H9 (cell line): ENCODE measurements around the gene ZFP64. TPM values are rescaled to one million over a fixed set of nuclear protein-coding genes. Genes with fewer than 3 reads are reported as not detected.

ENCODE experiments used
- DNase-seq: peaks from one replicate; pipeline ENCODE4 v3.0.0-alpha.2; 2017
- H2AFZ ChIP-seq: one replicate; pipeline ENCODE4 v1.6.1; 2013; ENCODE audit warnings: mild to moderate bottlenecking, low read length, control low read depth, moderate library complexity
- H2AK5ac ChIP-seq: 2 replicates; pipeline ENCODE4 v1.6.1; 2013; ENCODE audit warnings: low read length, control low read depth, mixed read lengths; ENCODE audit not compliant: insufficient read length
- H2BK120ac ChIP-seq: one replicate; pipeline ENCODE4 v1.6.1; 2013; ENCODE audit warnings: low read depth, mild to moderate bottlenecking, low read length, control low read depth, inconsistent platforms; ENCODE audit not compliant: poor library complexity, severe bottlenecking
- H2BK12ac ChIP-seq: 2 replicates; pipeline ENCODE4 v1.6.1; 2013; ENCODE audit warnings: low read length, control low read depth, mixed read lengths, low read depth; ENCODE audit not compliant: insufficient read length
- H2BK15ac ChIP-seq: 2 replicates; pipeline ENCODE4 v1.6.1; 2013; ENCODE audit warnings: low read depth, low read length, control low read depth
- H2BK20ac ChIP-seq: one replicate; pipeline ENCODE4 v1.6.1; 2013; ENCODE audit warnings: low read depth, mild to moderate bottlenecking, low read length, control low read depth, inconsistent platforms; ENCODE audit not compliant: poor library complexity, severe bottlenecking
- H2BK5ac ChIP-seq: 2 replicates; pipeline ENCODE4 v1.6.1; 2013; ENCODE audit warnings: low read length, control low read depth, mixed read lengths; ENCODE audit not compliant: insufficient read length
- H3K14ac ChIP-seq: 2 replicates; pipeline ENCODE4 v1.6.1; 2013; ENCODE audit warnings: low read length, control low read depth; ENCODE audit not compliant: insufficient read depth
- H3K18ac ChIP-seq: 2 replicates; pipeline ENCODE4 v1.6.1; 2013; ENCODE audit warnings: low read depth, mild to moderate bottlenecking, mixed read lengths, low read length, control low read depth; ENCODE audit not compliant: insufficient read length
- H3K23ac ChIP-seq: 2 replicates; pipeline ENCODE4 v1.6.1; 2013; ENCODE audit warnings: low read length, control low read depth, mixed read lengths, low read depth; ENCODE audit not compliant: insufficient read length
- H3K23me2 ChIP-seq: 2 replicates; pipeline ENCODE4 v1.6.1; 2013; ENCODE audit warnings: low read depth, mild to moderate bottlenecking, mixed read lengths, low read length, control low read depth; ENCODE audit not compliant: insufficient read length, poor library complexity, severe bottlenecking
- H3K27ac ChIP-seq: 2 replicates; pipeline ENCODE4 v1.5.1; 2013; ENCODE audit warnings: low read length, control low read depth, mixed read lengths, low read depth; ENCODE audit not compliant: insufficient read length
- H3K27me3 ChIP-seq: 2 replicates; pipeline ENCODE4 v1.6.1; 2013; ENCODE audit warnings: low read length, control low read depth, inconsistent platforms; ENCODE audit not compliant: insufficient read depth
- H3K4ac ChIP-seq: 2 replicates; pipeline ENCODE4 v1.6.1; 2013; ENCODE audit warnings: low read depth, mild to moderate bottlenecking, control low read depth, inconsistent platforms, low read length, moderate library complexity
- H3K4me1 ChIP-seq: 2 replicates; pipeline ENCODE4 v1.6.1; 2013; ENCODE audit warnings: low read length, control low read depth, inconsistent platforms; ENCODE audit not compliant: insufficient read depth
- H3K4me2 ChIP-seq: 2 replicates; pipeline ENCODE4 v1.6.1; 2013; ENCODE audit warnings: low read length, control low read depth, mixed read lengths; ENCODE audit not compliant: insufficient read length, insufficient read depth
- H3K56ac ChIP-seq: 2 replicates; pipeline ENCODE4 v1.6.1; 2013; ENCODE audit warnings: low read depth, mild to moderate bottlenecking, mixed read lengths, low read length, control low read depth; ENCODE audit not compliant: insufficient read length
- H3K79me1 ChIP-seq: 2 replicates; pipeline ENCODE4 v1.6.1; 2013; ENCODE audit warnings: low read depth, mild to moderate bottlenecking, moderate library complexity, low read length, control low read depth, inconsistent platforms; ENCODE audit not compliant: insufficient read depth, poor library complexity, severe bottlenecking
- H3K79me2 ChIP-seq: 2 replicates; pipeline ENCODE4 v1.6.1; 2013; ENCODE audit warnings: low read length, control low read depth, inconsistent platforms; ENCODE audit not compliant: insufficient read depth
- H3K9ac ChIP-seq: 2 replicates; pipeline ENCODE4 v1.6.1; 2013; ENCODE audit warnings: low read length, control low read depth, mixed read lengths; ENCODE audit not compliant: insufficient read length; ENCODE audit errors: extremely low read depth
- H3K9me3 ChIP-seq: one replicate; pipeline ENCODE4 v1.6.1; 2013; ENCODE audit warnings: low read depth, low read length, inconsistent platforms; ENCODE audit not compliant: control insufficient read depth
- H3T11ph ChIP-seq: one replicate; pipeline ENCODE4 v1.6.1; 2013; ENCODE audit warnings: mild to moderate bottlenecking, low read length, control low read depth, inconsistent platforms
- H4K20me1 ChIP-seq: one replicate; pipeline ENCODE4 v1.6.1; 2013; ENCODE audit not compliant: control insufficient read depth, insufficient read length, insufficient read depth
- H4K5ac ChIP-seq: 2 replicates; pipeline ENCODE4 v1.6.1; 2013; ENCODE audit warnings: low read depth, mild to moderate bottlenecking, mixed read lengths, low read length, control low read depth; ENCODE audit not compliant: insufficient read length
- H4K8ac ChIP-seq: replicated peaks from 2 replicates; pipeline ENCODE4 v1.6.1; 2013; ENCODE audit warnings: low read length, control low read depth, mixed read lengths, low read depth; ENCODE audit not compliant: insufficient read length
- H4K91ac ChIP-seq: 2 replicates; pipeline ENCODE4 v1.6.1; 2013; ENCODE audit warnings: low read depth, mild to moderate bottlenecking, moderate library complexity, mixed read lengths, low read length, control low read depth; ENCODE audit not compliant: insufficient read length
- H3K27ac Mint-ChIP-seq, 3 experiments: 2 replicates in 2 of 3; 3 replicates in 1 of 3; pipeline ENCODE4 v1.8.0; 2020 to 2021; ENCODE audit warnings: mixed read lengths in 3 of 3, mild to moderate bottlenecking in 1 of 3, moderate library complexity in 1 of 3
- H3K27me3 Mint-ChIP-seq: 2 replicates; pipeline ENCODE4 v1.8.0; 2021; ENCODE audit warnings: low read depth, mild to moderate bottlenecking, moderate library complexity, mixed read lengths
- H3K36me3 Mint-ChIP-seq, 3 experiments: 2 replicates in 2 of 3; 3 replicates in 1 of 3; pipeline ENCODE4 v1.8.0; 2020 to 2021; ENCODE audit warnings: low read depth in 3 of 3, mixed read lengths in 3 of 3; ENCODE audit not compliant: insufficient read depth in 1 of 3
- H3K4me1 Mint-ChIP-seq, 2 experiments: 2 replicates each; pipeline ENCODE4 v1.8.0; 2020; ENCODE audit warnings: mixed read lengths in 2 of 2
- H3K4me3 Mint-ChIP-seq, 2 experiments: 2 replicates in 1 of 2; 3 replicates in 1 of 2; pipeline ENCODE4 v1.8.0; 2020 to 2021; ENCODE audit warnings: mild to moderate bottlenecking in 2 of 2, mixed read lengths in 2 of 2, moderate library complexity in 1 of 2
- H3K9me3 Mint-ChIP-seq, 2 experiments: 2 replicates in 1 of 2; 3 replicates in 1 of 2; pipeline ENCODE4 v1.8.0; 2020; ENCODE audit warnings: mild to moderate bottlenecking in 2 of 2, mixed read lengths in 2 of 2, moderate library complexity in 1 of 2
- CTCF ChIP-seq: fragments of 200-600 bp; sonication (generic); conservative IDR thresholded peaks from 3 replicates; pipeline ENCODE4 v1.8.0; 2021; ENCODE audit warnings: antibody characterized with exemption, mild to moderate bottlenecking
- WGBS: extraction: QIAGEN DNeasy Blood & Tissue Kit; methylation state at CpG from one replicate; pipeline ENCODE4 v1.1.7; 2013; ENCODE audit warnings: missing lambda C conversion rate, low lambda C conversion rate, mixed read lengths; ENCODE audit not compliant: insufficient read length; ENCODE audit errors: extremely low coverage; 5-methylcytosine and 5-hydroxymethylcytosine counted together
- total RNA-seq: library from RNA; stranded (reverse); gene quantifications from 2 replicates; pipeline ENCODE4 v1.2.1, GENCODE V29; 2021

ZFP64 gene
- total RNA-seq, 1 experiment from 2014 or later = 29.2 TPM

DNA sequence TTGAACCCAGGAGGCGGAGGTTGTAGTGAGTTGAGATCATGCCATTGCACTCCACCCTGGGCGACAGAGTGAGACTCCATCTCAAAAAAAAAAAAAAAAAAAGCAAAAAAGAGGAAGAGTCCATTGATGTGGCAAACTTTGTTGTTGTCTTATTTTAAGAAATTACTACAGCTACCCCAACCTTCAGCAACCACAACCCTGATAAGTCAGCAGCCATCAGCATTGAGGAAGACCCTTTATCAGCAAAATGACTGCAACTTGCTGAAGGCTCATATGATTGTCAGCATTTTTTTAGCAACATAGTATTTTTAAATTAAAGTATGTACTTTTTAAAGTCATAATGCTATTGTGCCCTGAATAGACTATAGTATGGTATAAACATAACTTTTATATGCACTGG is 48.8 kb downstream of the ZFP64 start:
- H3K56ac ChIP-seq = no peak overlapping the region
- H3K4ac ChIP-seq = no peak overlapping the region
- H3K4me3 Mint-ChIP-seq = no peak overlapping the region
- no peak for DNase-seq
- no peaks in the 10 kb centered on the region for H3K4me1 ChIP-seq
- H4K8ac ChIP-seq = no peak overlapping the region
- WGBS = no CpG with 5 or more reads among the region's 2 CpGs
- no peak overlapping the region for H3T11ph ChIP-seq
- H3K27me3 ChIP-seq = no peaks in the 10 kb centered on the region
- H3K14ac ChIP-seq = no peak overlapping the region
- H3K23me2 ChIP-seq = no peaks in the 10 kb centered on the region
- no peaks in the 10 kb centered on the region for H3K27me3 Mint-ChIP-seq
- TF ChIP-seq CTCF = no peak
- H2BK15ac ChIP-seq = no peak overlapping the region
- H4K20me1 ChIP-seq = no peaks in the 10 kb centered on the region
- H3K36me3 Mint-ChIP-seq = peaks cover 0 to 9% (median 8%) of the 10 kb centered on the region in 3 experiments; a peak in 5 of 7 replicates
- no peak overlapping the region for H3K23ac ChIP-seq
- H4K5ac ChIP-seq = no peak overlapping the region
- H2BK120ac ChIP-seq = no peak overlapping the region
- no peak overlapping the region for H2BK12ac ChIP-seq
- H3K18ac ChIP-seq = no peak overlapping the region
- no peak overlapping the region for H2AK5ac ChIP-seq
- no peak overlapping the region for H3K27ac Mint-ChIP-seq
- H3K4me1 Mint-ChIP-seq = no peaks in the 10 kb centered on the region
- no peaks in the 10 kb centered on the region for H3K79me1 ChIP-seq
- H3K9ac ChIP-seq = no peak overlapping the region
- no peak overlapping the region for H2AFZ ChIP-seq
- no peaks in the 10 kb centered on the region for H3K79me2 ChIP-seq
- peaks cover 3 to 4% of the 10 kb centered on the region in 2 experiments; a peak in 1 of 5 replicates for H3K9me3 Mint-ChIP-seq
- H2BK5ac ChIP-seq = no peak overlapping the region
- H3K27ac ChIP-seq = no peak overlapping the region
- H4K91ac ChIP-seq = no peak overlapping the region
- no peaks in the 10 kb centered on the region for H3K9me3 ChIP-seq
- H3K4me2 ChIP-seq = no peak overlapping the region
- H2BK20ac ChIP-seq = no peak overlapping the region
